ENCODE data around the gene CTIF. TPM values are rescaled to one million over a fixed set of nuclear protein-coding genes. Genes with fewer than 3 reads are reported as not detected.

The CTIF gene
- total RNA-seq, 6 donors from 2014 or later = 32.1 to 62.4 (median 47.8) TPM

- Histone ChIP-seq H3K36me3 (peaks cover 0 to 4% (median 0%) of the 10 kb centered on the region in 4 donors), H3K4me3 (no peak overlapping the region), H3K27me3 (no peaks in the 10 kb centered on the region), H3K9me3 (no peaks in the 10 kb centered on the region), H3K27ac (no peak overlapping the region), H3K4me1 (peaks cover 26 to 30% (median 27%) of the 10 kb centered on the region in 4 donors)
- 98 to 100% methylated on average over 4 to 6 of the region's 6 CpGs for WGBS, 2 donors
- DNase-seq (no peak), ATAC-seq (ENCODE audit: low FRiP score in 2 of 2) (no peak)
- TF ChIP-seq POLR2AphosphoS5 (IDR thresholded peaks at IDR 0.05) = no peak
- no peak for TF ChIP-seq POLR2A (IDR thresholded peaks at IDR 0.05)
- no peak for TF ChIP-seq EP300 (IDR thresholded peaks at IDR 0.05)
These were observed 235.0 kb downstream of the CTIF start for GRCh38 chr18:48773821-48774220.

GRCh38 chr18:48774941-48775340 lies 236.1 kb downstream of the CTIF start:
- H3K36me3 ChIP-seq = peaks cover 0 to 4% (median 0%) of the 10 kb centered on the region in 4 donors
- H3K9me3 ChIP-seq = no peaks in the 10 kb centered on the region
- WGBS, 2 donors = 97% methylated on average over 5 of the region's 5 CpGs

GRCh38 chr18:48775372-48776155 lies 236.7 kb downstream of the CTIF start:
- WGBS, 2 donors = 75 to 92% methylated on average over 10 to 12 of the region's 12 CpGs
- peak in 1 of 2 donors; percentile 66 for DNase-seq
- Histone ChIP-seq H3K27me3 (no peaks in the 10 kb centered on the region), H3K27ac (no peak overlapping the region), H3K9me3 (no peaks in the 10 kb centered on the region), H3K4me3 (no peak overlapping the region), H3K36me3 (no peaks in the 10 kb centered on the region), H3K4me1 (peaks cover 43 to 46% (median 44%) of the 10 kb centered on the region in 4 donors)
- no peak for TF ChIP-seq POLR2AphosphoS5 (IDR thresholded peaks at IDR 0.05)
- TF ChIP-seq CTCF (IDR thresholded peaks at IDR 0.05) = no peak
- no peak for TF ChIP-seq POLR2A (IDR thresholded peaks at IDR 0.05)
- TF ChIP-seq EP300 (IDR thresholded peaks at IDR 0.05) = no peak
- no peak for ATAC-seq (ENCODE audit: low FRiP score in 2 of 2)

More at GRCh38 chr18:48774941-48775340, 236.1 kb downstream of the CTIF start:
- Histone ChIP-seq H3K4me1 (peaks cover 37 to 40% (median 38%) of the 10 kb centered on the region in 4 donors), H3K4me3 (no peak overlapping the region), H3K27ac (no peak overlapping the region), H3K27me3 (no peaks in the 10 kb centered on the region)
- no peak for DNase-seq
- TF ChIP-seq POLR2AphosphoS5 (IDR thresholded peaks at IDR 0.05) (no peak), EP300 (IDR thresholded peaks at IDR 0.05) (no peak), CTCF (IDR thresholded peaks at IDR 0.05) (no peak), POLR2A (IDR thresholded peaks at IDR 0.05) (no peak)
- no peak for ATAC-seq (ENCODE audit: low FRiP score in 2 of 2)

GRCh38 chr18:48776156-48776555 lies 237.3 kb downstream of the CTIF start:
- ATAC-seq (ENCODE audit: low FRiP score in 2 of 2) (no peak), DNase-seq (no peak)
- TF ChIP-seq EP300 (IDR thresholded peaks at IDR 0.05) = no peak
- TF ChIP-seq CTCF (IDR thresholded peaks at IDR 0.05) = no peak
- TF ChIP-seq POLR2AphosphoS5 (IDR thresholded peaks at IDR 0.05) = no peak
- no peak for TF ChIP-seq POLR2A (IDR thresholded peaks at IDR 0.05)
- H3K9me3 ChIP-seq = no peaks in the 10 kb centered on the region
- no peaks in the 10 kb centered on the region for H3K27me3 ChIP-seq
- WGBS, 2 donors = 95% methylated on average over 2 of the region's 5 CpGs; no CpG with 5 or more reads in 1 of the 2 donors
- peaks cover 49 to 52% (median 50%) of the 10 kb centered on the region in 4 donors for H3K4me1 ChIP-seq
- H3K27ac ChIP-seq = no peak overlapping the region
- no peaks in the 10 kb centered on the region for H3K36me3 ChIP-seq
- H3K4me3 ChIP-seq = no peak overlapping the region

- peak overlapping the region in 3 of 4 donors; percentile 28 to 54 (median 31) for H3K27ac ChIP-seq
These were observed 237.8 kb downstream of the CTIF start for GRCh38 chr18:48776641-48777025.

More at GRCh38 chr18:48776641-48777025, 237.8 kb downstream of the CTIF start:
- Histone ChIP-seq H3K27me3 (no peaks in the 10 kb centered on the region), H3K4me1 (peaks cover 52 to 55% (median 53%) of the 10 kb centered on the region in 4 donors), H3K36me3 (no peaks in the 10 kb centered on the region), H3K9me3 (no peaks in the 10 kb centered on the region), H3K4me3 (no peak overlapping the region)
- DNase-seq (no peak), ATAC-seq (ENCODE audit: low FRiP score in 2 of 2) (no peak)
- 65 to 75% methylated on average over 5 to 6 of the region's 6 CpGs for WGBS, 2 donors
- TF ChIP-seq CTCF (IDR thresholded peaks at IDR 0.05) = no peak
- TF ChIP-seq POLR2A (IDR thresholded peaks at IDR 0.05) = no peak
- TF ChIP-seq EP300 (IDR thresholded peaks at IDR 0.05) = no peak
- no peak for TF ChIP-seq POLR2AphosphoS5 (IDR thresholded peaks at IDR 0.05)
